SK-N-SH treated with all-trans-retinoic acid at 6 μM for 48 hours (cell line): ENCODE measurements around the gene RBPMS2.

Experiments used
- BACH2 ChIP-seq: fragments of 250-450 bp; sonication (Bioruptor Pico); IDR thresholded peaks from 2 replicates; pipeline ENCODE4 v1.9.0; 2021; ENCODE audit warnings: mild to moderate bottlenecking, borderline replicate concordance
- CSDC2 ChIP-seq: fragments of 250-450 bp; sonication (Bioruptor Pico); IDR thresholded peaks from 2 replicates; pipeline ENCODE4 v1.5.0; 2020; ENCODE audit warnings: mild to moderate bottlenecking, moderate library complexity
- OSR1 ChIP-seq: fragments of 250-450 bp; sonication (Bioruptor Pico); IDR thresholded peaks from 2 replicates; pipeline ENCODE4 v1.8.0; 2022; ENCODE audit warnings: moderate library complexity, mild to moderate bottlenecking, inconsistent platforms
- ZNF70 ChIP-seq: fragments of 450-650 bp; formaldehyde crosslinking; IDR thresholded peaks from 2 replicates; pipeline ENCODE4 v1.5.0; 2020; ENCODE audit warnings: mild to moderate bottlenecking, moderate library complexity
- TF ChIP-seq, protein P1 (sequence below): fragments of 250-450 bp; sonication (Bioruptor Pico); IDR thresholded peaks from 2 replicates; pipeline ENCODE4 v1.8.0; 2020; ENCODE audit warnings: mild to moderate bottlenecking, moderate library complexity, borderline replicate concordance
- TF ChIP-seq, protein P2 (sequence below): fragments of 250-450 bp; sonication (Bioruptor Pico); IDR thresholded peaks from 2 replicates; pipeline ENCODE4 v1.8.0; 2021; ENCODE audit warnings: low read depth, mild to moderate bottlenecking, moderate library complexity, borderline replicate concordance

DNA sequence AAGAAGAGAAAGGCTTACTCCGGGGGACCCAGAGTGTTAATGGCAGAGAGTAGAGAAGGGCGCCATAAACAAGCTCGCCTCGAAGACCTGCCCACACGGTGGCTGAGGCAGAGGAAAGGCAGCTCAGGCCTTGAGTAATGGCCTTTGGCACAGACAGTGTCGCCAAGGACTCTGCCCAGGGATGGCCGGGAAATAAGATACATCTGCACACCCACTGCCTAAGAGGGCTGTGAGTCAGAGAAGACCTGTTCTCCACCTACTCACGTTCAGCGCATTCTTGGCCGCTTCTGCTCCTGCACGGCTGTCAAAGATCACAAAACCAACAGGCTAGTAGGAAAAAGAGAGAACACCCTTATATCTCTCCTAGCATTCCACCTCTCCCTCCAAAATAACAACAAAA is 26.2 kb downstream of the RBPMS2 start:
- TF ChIP-seq OSR1 (CRISPR knock-in tag) (no peak), CSDC2 (CRISPR knock-in tag) (no peak), ZNF70 (CRISPR knock-in tag) (no peak), BACH2 (no peak)
- TF ChIP-seq, protein P1, sequence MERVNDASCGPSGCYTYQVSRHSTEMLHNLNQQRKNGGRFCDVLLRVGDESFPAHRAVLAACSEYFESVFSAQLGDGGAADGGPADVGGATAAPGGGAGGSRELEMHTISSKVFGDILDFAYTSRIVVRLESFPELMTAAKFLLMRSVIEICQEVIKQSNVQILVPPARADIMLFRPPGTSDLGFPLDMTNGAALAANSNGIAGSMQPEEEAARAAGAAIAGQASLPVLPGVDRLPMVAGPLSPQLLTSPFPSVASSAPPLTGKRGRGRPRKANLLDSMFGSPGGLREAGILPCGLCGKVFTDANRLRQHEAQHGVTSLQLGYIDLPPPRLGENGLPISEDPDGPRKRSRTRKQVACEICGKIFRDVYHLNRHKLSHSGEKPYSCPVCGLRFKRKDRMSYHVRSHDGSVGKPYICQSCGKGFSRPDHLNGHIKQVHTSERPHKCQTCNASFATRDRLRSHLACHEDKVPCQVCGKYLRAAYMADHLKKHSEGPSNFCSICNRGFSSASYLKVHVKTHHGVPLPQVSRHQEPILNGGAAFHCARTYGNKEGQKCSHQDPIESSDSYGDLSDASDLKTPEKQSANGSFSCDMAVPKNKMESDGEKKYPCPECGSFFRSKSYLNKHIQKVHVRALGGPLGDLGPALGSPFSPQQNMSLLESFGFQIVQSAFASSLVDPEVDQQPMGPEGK (CRISPR knock-in tag), result no peak
- TF ChIP-seq, protein P2, sequence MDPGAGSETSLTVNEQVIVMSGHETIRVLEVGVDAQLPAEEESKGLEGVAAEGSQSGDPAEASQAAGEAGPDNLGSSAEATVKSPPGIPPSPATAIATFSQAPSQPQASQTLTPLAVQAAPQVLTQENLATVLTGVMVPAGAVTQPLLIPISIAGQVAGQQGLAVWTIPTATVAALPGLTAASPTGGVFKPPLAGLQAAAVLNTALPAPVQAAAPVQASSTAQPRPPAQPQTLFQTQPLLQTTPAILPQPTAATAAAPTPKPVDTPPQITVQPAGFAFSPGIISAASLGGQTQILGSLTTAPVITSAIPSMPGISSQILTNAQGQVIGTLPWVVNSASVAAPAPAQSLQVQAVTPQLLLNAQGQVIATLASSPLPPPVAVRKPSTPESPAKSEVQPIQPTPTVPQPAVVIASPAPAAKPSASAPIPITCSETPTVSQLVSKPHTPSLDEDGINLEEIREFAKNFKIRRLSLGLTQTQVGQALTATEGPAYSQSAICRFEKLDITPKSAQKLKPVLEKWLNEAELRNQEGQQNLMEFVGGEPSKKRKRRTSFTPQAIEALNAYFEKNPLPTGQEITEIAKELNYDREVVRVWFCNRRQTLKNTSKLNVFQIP, result no peak
